ENCODE data around the gene C19orf73. TPM values are rescaled to one million over a fixed set of nuclear protein-coding genes. Genes with fewer than 3 reads are reported as not detected.
"Not testable (repeated sequence)": the region's sequence is repeated elsewhere in the genome, so short reads cannot be mapped to it uniquely, and the experiment has no call there.

The C19orf73 gene
- total RNA-seq, 1 experiment from 2014 or later: 3.7 TPM

GRCh38 chr19:49129238-49129583, 10.3 kb upstream of the C19orf73 start:
- Histone ChIP-seq H3K4me3 (no peak overlapping the region), H3K36me3 (no peaks in the 10 kb centered on the region), H3K27me3 (no peaks in the 10 kb centered on the region), H3K9me3 (no peaks in the 10 kb centered on the region)
- no peak for DNase-seq

GRCh38 chr19:49128545-49129237, 9.7 kb upstream of the C19orf73 start:
- no peak for DNase-seq
- Histone ChIP-seq H3K4me3 (peak overlapping the region; percentile 49), H3K36me3 (no peaks in the 10 kb centered on the region), H3K9me3 (no peaks in the 10 kb centered on the region), H3K27me3 (no peaks in the 10 kb centered on the region)

GRCh38 chr19:49127674-49128544, 9.0 kb upstream of the C19orf73 start:
- Histone ChIP-seq H3K36me3 (no peaks in the 10 kb centered on the region), H3K9me3 (no peaks in the 10 kb centered on the region), H3K27me3 (no peaks in the 10 kb centered on the region), H3K4me3 (peak overlapping the region; percentile 49)
- peak; percentile 94 for DNase-seq

- not testable (repeated sequence) for H3K27me3 ChIP-seq, DNase-seq, H3K9me3 ChIP-seq, H3K36me3 ChIP-seq, H3K4me3 ChIP-seq
These were observed 8.3 kb upstream of the C19orf73 start for GRCh38 chr19:49127225-49127624.

- no peak overlapping the region for H3K4me3 ChIP-seq
- no peaks in the 10 kb centered on the region for H3K27me3 ChIP-seq
- DNase-seq: no peak
- no peaks in the 10 kb centered on the region for H3K9me3 ChIP-seq
- no peaks in the 10 kb centered on the region for H3K36me3 ChIP-seq
These were observed 7.6 kb upstream of the C19orf73 start for GRCh38 chr19:49126575-49126974.

- H3K27me3 ChIP-seq: peaks cover 11% of the 10 kb centered on the region
- H3K4me3 ChIP-seq: no peak overlapping the region
- H3K9me3 ChIP-seq: no peaks in the 10 kb centered on the region
- no peaks in the 10 kb centered on the region for H3K36me3 ChIP-seq
- DNase-seq: no peak
These were observed 6.2 kb upstream of the C19orf73 start for GRCh38 chr19:49125025-49125731.

- H3K9me3 ChIP-seq, H3K4me3 ChIP-seq, DNase-seq, H3K36me3 ChIP-seq: not testable (repeated sequence)
- H3K27me3 ChIP-seq: peaks cover 17% of the 10 kb centered on the region
These were observed 4.3 kb upstream of the C19orf73 start for GRCh38 chr19:49123285-49123684.

GRCh38 chr19:49121841-49122240, 2.9 kb upstream of the C19orf73 start:
- H3K9me3 ChIP-seq, DNase-seq, H3K4me3 ChIP-seq, H3K36me3 ChIP-seq: not testable (repeated sequence)
- peaks cover 17% of the 10 kb centered on the region for H3K27me3 ChIP-seq

GRCh38 chr19:49120868-49121267, 1.9 kb upstream of the C19orf73 start:
- Histone ChIP-seq H3K4me3 (no peak overlapping the region), H3K36me3 (no peaks in the 10 kb centered on the region), H3K27me3 (peaks cover 17% of the 10 kb centered on the region), H3K9me3 (no peaks in the 10 kb centered on the region)
- no peak for DNase-seq

GRCh38 chr19:49120325-49120683, 1.4 kb upstream of the C19orf73 start:
- Histone ChIP-seq H3K27me3 (peaks cover 17% of the 10 kb centered on the region), H3K4me3 (peak overlapping the region; percentile 68; the same call in 1 of the 2 replicates), H3K36me3 (no peaks in the 10 kb centered on the region), H3K9me3 (no peaks in the 10 kb centered on the region)
- no peak for DNase-seq

GRCh38 chr19:49119411-49120324, 725 bp upstream of the C19orf73 start, which contains the start of gene PPFIA3:
TSS of gene PPFIA3 (plus strand) at chr19:49119544. CDS start at chr19:49127874, 8,330 bp downstream.
- Histone ChIP-seq H3K4me3 (peak within 1 kb of the TSS; percentile 68), H3K9me3 (no peaks in the 10 kb centered on the region), H3K36me3 (no peaks in the 10 kb centered on the region), H3K27me3 (peaks cover 17% of the 10 kb centered on the region)
- peak; percentile 78 for DNase-seq

GRCh38 chr19:49117677-49118564, 1.0 kb downstream of the C19orf73 start:
- H3K4me3 ChIP-seq: peak overlapping the region; percentile 68
- H3K27me3 ChIP-seq: peaks cover 17% of the 10 kb centered on the region
- no peaks in the 10 kb centered on the region for H3K36me3 ChIP-seq
- no peak for DNase-seq
- no peaks in the 10 kb centered on the region for H3K9me3 ChIP-seq

- DNase-seq: no peak
- Histone ChIP-seq H3K9me3 (no peaks in the 10 kb centered on the region), H3K27me3 (peaks cover 17% of the 10 kb centered on the region), H3K4me3 (no peak overlapping the region), H3K36me3 (no peaks in the 10 kb centered on the region)
These were observed 2.4 kb downstream of the C19orf73 start for GRCh38 chr19:49116544-49116943.

GRCh38 chr19:49114630-49115363, 4.1 kb downstream of the C19orf73 start:
- Histone ChIP-seq H3K36me3 (peaks cover 8% of the 10 kb centered on the region), H3K27me3 (peaks cover 2% of the 10 kb centered on the region), H3K9me3 (no peaks in the 10 kb centered on the region), H3K4me3 (peak overlapping the region; percentile 72)
- DNase-seq: peak; percentile 63

Data from MG63 (cell line).